Esophagus squamous epithelium (tissue), 5 donors: ENCODE data around the gene HCAR2. TPM values are rescaled to one million over a fixed set of nuclear protein-coding genes. Genes with fewer than 3 reads are reported as not detected.
A peak's percentile ranks its signal among the peaks of the same experiment; 100 is the strongest.
"Not testable (repeated sequence)": the region's sequence is repeated elsewhere in the genome, so short reads cannot be mapped to it uniquely, and the experiment has no call there.

Experiments
- DNase-seq: peaks from one replicate; lab custom pipeline; 2025; lab: John Stamatoyannopoulos, UW
- H3K27ac ChIP-seq, 4 donors: fragments of 200-600 bp; sonication (generic); one replicate each; pipeline ENCODE4 v1.5.1; 2016 to 2019; ENCODE audit warnings: mild to moderate bottlenecking in 1 of 4
- H3K27me3 ChIP-seq, 4 donors: fragments of 200-600 bp; sonication (generic); 1 replicate in 3 of 4; 2 replicates in 1 of 4; pipeline versions ENCODE4 v1.5.1 to v1.6.0; 2017 to 2021; ENCODE audit warnings: antibody characterized with exemption in 1 of 4
- H3K36me3 ChIP-seq, 3 donors: fragments of 200-600 bp; sonication (generic); one replicate each; pipeline ENCODE4 v1.5.1; 2016 to 2019
- H3K4me1 ChIP-seq, 3 donors: fragments of 200-600 bp; sonication (generic); one replicate each; pipeline ENCODE4 v1.5.1; 2017 to 2019
- H3K4me3 ChIP-seq, 4 donors: fragments of 200-600 bp; sonication (generic); 1 replicate in 3 of 4; 2 replicates in 1 of 4; pipeline ENCODE4 v1.5.1; 2016 to 2019; ENCODE audit warnings: mild to moderate bottlenecking in 2 of 4, moderate library complexity in 1 of 4
- H3K9me3 ChIP-seq, 3 donors: fragments of 200-600 bp; sonication (generic); one replicate each; pipeline ENCODE4 v1.5.1; 2016 to 2019
- POLR2A ChIP-seq, 4 donors: fragments of 450-650 bp; IDR thresholded peaks; one replicate each; pipeline ENCODE4 v1.6.1; 2017; ENCODE audit warnings: antibody characterized with exemption in 4 of 4, mild to moderate bottlenecking in 4 of 4, moderate library complexity in 3 of 4
- WGBS, 2 donors: methylation state at CpG; one replicate each; pipeline ENCODE4 v1.1.5; 2018; 5-methylcytosine and 5-hydroxymethylcytosine counted together
- intact Hi-C: fragments of 100-400 bp; cut with DNase I; formaldehyde crosslinking; loops from one replicate; pipeline ENCODE4 v1.15.0; 2022
- total RNA-seq, 4 donors: library from RNA; depleted of rRNA; stranded (reverse); fragments of >200 nt; gene quantifications; one replicate each; pipeline ENCODE4 v1.1.0, GENCODE V29; 2016
- TF ChIP-seq, protein P1 (sequence below), 6 experiments: fragments of 450-650 bp in 4 of 6; fragments of 200-600 bp in 2 of 6; sonication (generic) in 2 of 6; IDR thresholded peaks; one replicate each; pipeline ENCODE4 v1.5.1; 2016 to 2019; ENCODE audit warnings: antibody characterized with exemption in 6 of 6, mild to moderate bottlenecking in 4 of 6, moderate library complexity in 4 of 6
- donor health status: DM: yes; HTN: yes; CAD: no.

The HCAR2 gene
- total RNA-seq, 4 donors from 2014 or later = 12.0 to 24.1 (median 17.7) TPM

DNA sequence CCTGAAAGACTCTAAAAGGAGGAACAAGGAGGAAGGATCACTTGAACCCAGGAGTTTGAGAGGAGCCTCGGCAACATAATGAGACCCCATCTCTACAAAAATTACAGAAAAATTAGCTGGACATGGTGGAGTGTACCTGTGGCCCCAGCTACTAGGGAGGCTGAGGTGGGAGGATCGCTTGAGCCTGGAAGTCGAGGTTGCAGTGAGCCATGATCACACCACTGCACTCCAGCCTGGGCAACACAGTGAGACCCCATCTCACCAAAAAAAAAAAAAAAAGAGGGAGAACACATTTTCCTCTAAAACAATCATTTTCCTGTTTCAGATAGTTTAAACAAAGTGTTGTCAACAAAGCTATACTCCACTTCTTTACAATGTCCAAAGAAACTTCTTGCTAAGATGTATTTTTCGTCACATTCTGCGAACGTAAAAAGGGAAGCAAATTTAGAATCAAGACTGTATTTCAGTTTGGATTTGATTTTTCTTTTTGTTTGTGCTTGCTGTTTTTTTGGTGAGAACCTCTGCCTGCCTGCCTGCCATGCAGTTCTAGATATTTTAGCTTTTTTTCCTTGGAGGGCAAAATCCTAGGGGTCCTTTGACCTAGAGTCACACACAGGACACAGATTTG, 22.4 kb upstream of the HCAR2 start:
- peak overlapping the region in 3 of 4 donors; percentile 2 to 26 (median 10) for H3K27ac ChIP-seq
- peaks cover 4 to 38% (median 5%) of the 10 kb centered on the region in 3 donors for H3K4me1 ChIP-seq
- H3K9me3 ChIP-seq = no peaks in the 10 kb centered on the region
- intact Hi-C loops = no loop called here
- H3K4me3 ChIP-seq = no peak overlapping the region
- peaks cover 0 to 4% (median 0%) of the 10 kb centered on the region in 4 donors for H3K27me3 ChIP-seq
- WGBS, 2 donors = 56 to 77% methylated on average over 6 of the region's 6 CpGs
- no peak for DNase-seq
- no peaks in the 10 kb centered on the region for H3K36me3 ChIP-seq
- no peak for TF ChIP-seq POLR2A (IDR thresholded peaks at IDR 0.05)
- TF ChIP-seq, protein P1, sequence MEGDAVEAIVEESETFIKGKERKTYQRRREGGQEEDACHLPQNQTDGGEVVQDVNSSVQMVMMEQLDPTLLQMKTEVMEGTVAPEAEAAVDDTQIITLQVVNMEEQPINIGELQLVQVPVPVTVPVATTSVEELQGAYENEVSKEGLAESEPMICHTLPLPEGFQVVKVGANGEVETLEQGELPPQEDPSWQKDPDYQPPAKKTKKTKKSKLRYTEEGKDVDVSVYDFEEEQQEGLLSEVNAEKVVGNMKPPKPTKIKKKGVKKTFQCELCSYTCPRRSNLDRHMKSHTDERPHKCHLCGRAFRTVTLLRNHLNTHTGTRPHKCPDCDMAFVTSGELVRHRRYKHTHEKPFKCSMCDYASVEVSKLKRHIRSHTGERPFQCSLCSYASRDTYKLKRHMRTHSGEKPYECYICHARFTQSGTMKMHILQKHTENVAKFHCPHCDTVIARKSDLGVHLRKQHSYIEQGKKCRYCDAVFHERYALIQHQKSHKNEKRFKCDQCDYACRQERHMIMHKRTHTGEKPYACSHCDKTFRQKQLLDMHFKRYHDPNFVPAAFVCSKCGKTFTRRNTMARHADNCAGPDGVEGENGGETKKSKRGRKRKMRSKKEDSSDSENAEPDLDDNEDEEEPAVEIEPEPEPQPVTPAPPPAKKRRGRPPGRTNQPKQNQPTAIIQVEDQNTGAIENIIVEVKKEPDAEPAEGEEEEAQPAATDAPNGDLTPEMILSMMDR (IDR thresholded peaks at IDR 0.05) = no peak

DNA sequence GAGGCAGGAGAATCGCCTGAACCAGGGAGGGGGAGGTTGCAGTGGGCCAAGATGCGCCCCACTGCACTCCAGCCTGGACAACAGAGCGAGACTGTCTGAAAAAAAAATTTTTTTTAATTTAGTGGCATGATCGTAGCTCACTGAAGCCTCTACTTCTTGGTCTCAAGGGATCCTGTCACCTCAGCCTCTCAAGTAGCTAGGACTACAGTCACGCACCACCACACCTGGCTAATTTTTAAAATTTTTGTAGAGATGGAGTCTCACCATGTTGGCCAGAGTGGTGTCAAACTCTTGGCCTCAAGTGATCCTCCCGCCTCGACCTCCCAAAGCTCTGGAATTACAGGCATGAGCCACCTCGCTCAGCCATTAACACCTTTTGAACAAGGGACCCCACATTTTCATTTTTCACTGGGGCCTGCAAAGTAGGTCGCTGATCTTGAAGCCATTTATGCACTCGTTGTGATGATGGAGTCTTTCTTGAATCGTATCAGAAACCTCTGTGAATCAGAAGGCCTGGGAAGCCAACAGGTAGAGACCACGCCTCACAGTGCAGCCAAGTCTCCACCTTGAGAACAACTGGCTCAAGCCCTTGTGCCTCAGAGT, 21.6 kb upstream of the HCAR2 start:
- no peak overlapping the region for H3K4me3 ChIP-seq
- no peaks in the 10 kb centered on the region for H3K9me3 ChIP-seq
- H3K27me3 ChIP-seq = peaks cover 0 to under 1% (median 0%) of the 10 kb centered on the region in 4 donors
- peaks cover 10 to 47% (median 10%) of the 10 kb centered on the region in 3 donors for H3K4me1 ChIP-seq
- no peaks in the 10 kb centered on the region for H3K36me3 ChIP-seq
- intact Hi-C loops = no loop called here
- no peak for TF ChIP-seq POLR2A (IDR thresholded peaks at IDR 0.05)
- TF ChIP-seq, protein P1 (IDR thresholded peaks at IDR 0.05) = no peak
- DNase-seq = no peak
- no peak overlapping the region for H3K27ac ChIP-seq
- WGBS, 2 donors = 84 to 86% methylated on average over 12 of the region's 12 CpGs

- no peaks in the 10 kb centered on the region for H3K9me3 ChIP-seq
- H3K4me1 ChIP-seq = peaks cover 10 to 52% (median 10%) of the 10 kb centered on the region in 3 donors
- no peak for DNase-seq
- 64 to 67% methylated on average over 1 of the region's 1 CpG for WGBS, 2 donors
- intact Hi-C loops = no loop called here
- H3K4me3 ChIP-seq = no peak overlapping the region
- no peaks in the 10 kb centered on the region for H3K27me3 ChIP-seq
- no peaks in the 10 kb centered on the region for H3K36me3 ChIP-seq
- no peak for TF ChIP-seq POLR2A (IDR thresholded peaks at IDR 0.05)
- TF ChIP-seq, protein P1 (IDR thresholded peaks at IDR 0.05) = no peak
- peak overlapping the region in 3 of 4 donors; percentile 91 to 94 (median 92) for H3K27ac ChIP-seq
Observed at GRCh38 chr12:122722387-122722786, 19.2 kb upstream of the HCAR2 start.

DNA sequence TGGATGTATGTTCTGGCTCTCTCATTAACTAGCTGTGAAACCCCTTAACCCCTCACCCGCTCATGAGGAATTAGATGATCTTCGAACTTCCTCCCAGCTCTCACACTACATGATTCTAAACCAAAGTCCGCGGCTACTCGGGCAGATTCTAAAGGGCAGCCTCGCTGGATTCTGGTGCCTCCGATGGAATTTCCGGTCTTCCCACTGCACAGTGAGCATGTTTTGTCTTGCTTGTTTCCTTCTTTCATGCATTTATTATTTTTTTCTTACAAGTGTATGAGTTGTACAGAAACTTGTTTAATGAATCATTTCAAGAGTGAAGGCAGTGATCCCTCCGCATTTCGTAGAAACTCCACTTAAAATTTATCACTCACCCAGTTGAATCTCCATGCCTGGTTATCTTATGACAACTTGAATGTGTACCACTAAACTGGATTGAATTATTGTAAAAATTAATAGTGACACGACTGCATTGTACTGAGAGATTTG, 17.9 kb upstream of the HCAR2 start:
- H3K27ac ChIP-seq = peak overlapping the region; percentile 75 to 94 (median 92)
- no peak for DNase-seq
- H3K9me3 ChIP-seq = no peaks in the 10 kb centered on the region
- H3K4me3 ChIP-seq = peak overlapping the region in 3 of 4 donors; percentile 2 to 20 (median 7)
- 26 to 44% methylated on average over 11 of the region's 11 CpGs for WGBS, 2 donors
- H3K36me3 ChIP-seq = no peaks in the 10 kb centered on the region
- H3K4me1 ChIP-seq = peaks cover 10 to 48% (median 10%) of the 10 kb centered on the region in 3 donors
- no peaks in the 10 kb centered on the region for H3K27me3 ChIP-seq
- TF ChIP-seq, protein P1 (IDR thresholded peaks at IDR 0.05) = no peak
- TF ChIP-seq POLR2A (IDR thresholded peaks at IDR 0.05) = no peak
- intact Hi-C loops = no loop called here

GRCh38 chr12:122716658-122717057, 13.5 kb upstream of the HCAR2 start, which contains the start of gene HCAR3:
TSS of gene HCAR3 (minus strand) at chr12:122716811. CDS start at chr12:122716737, 74 bp downstream.
- H3K36me3 ChIP-seq, DNase-seq, H3K27me3 ChIP-seq, intact Hi-C loops, H3K9me3 ChIP-seq: not testable (repeated sequence)
- 28 to 49% methylated on average over 8 to 10 of the region's 10 CpGs for WGBS, 2 donors
- peak within 1 kb of the TSS in 3 of 4 donors; percentile 61 to 79 (median 70) for H3K27ac ChIP-seq
- peaks cover 6 to 24% (median 7%) of the 10 kb centered on the region in 3 donors for H3K4me1 ChIP-seq
- H3K4me3 ChIP-seq = peak within 1 kb of the TSS in 3 of 4 donors; percentile 19 to 40 (median 36)

DNA sequence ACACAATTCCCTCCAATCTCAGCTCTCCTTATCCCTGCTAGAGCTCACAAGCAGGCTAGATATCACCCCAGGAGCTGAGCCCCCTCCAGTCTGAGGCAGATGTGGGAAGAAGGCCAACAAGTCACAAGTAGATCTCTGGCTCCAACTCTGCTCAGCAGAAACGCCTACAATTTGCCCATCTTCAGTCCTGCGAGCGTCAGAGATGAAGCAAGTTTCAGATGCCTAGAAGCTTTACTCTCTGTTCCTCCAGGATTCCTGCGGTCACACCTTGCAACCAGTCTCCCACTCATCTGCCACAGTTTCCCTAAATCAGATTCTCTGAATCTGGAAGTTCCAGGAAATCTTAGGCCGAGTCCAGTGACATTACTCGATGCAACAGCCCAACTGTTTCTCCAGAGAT, 12.1 kb upstream of the HCAR2 start:
- DNase-seq, H3K9me3 ChIP-seq, intact Hi-C loops, H3K27me3 ChIP-seq, H3K36me3 ChIP-seq: not testable (repeated sequence)
- H3K4me3 ChIP-seq = peak overlapping the region in 2 of 4 donors; percentile 22 to 38
- WGBS, 2 donors = 47 to 80% methylated on average over 3 to 6 of the region's 6 CpGs
- H3K27ac ChIP-seq = peak overlapping the region in 3 of 4 donors; percentile 38 to 81 (median 49)
- peaks cover 4 to 23% (median 7%) of the 10 kb centered on the region in 3 donors for H3K4me1 ChIP-seq

DNA sequence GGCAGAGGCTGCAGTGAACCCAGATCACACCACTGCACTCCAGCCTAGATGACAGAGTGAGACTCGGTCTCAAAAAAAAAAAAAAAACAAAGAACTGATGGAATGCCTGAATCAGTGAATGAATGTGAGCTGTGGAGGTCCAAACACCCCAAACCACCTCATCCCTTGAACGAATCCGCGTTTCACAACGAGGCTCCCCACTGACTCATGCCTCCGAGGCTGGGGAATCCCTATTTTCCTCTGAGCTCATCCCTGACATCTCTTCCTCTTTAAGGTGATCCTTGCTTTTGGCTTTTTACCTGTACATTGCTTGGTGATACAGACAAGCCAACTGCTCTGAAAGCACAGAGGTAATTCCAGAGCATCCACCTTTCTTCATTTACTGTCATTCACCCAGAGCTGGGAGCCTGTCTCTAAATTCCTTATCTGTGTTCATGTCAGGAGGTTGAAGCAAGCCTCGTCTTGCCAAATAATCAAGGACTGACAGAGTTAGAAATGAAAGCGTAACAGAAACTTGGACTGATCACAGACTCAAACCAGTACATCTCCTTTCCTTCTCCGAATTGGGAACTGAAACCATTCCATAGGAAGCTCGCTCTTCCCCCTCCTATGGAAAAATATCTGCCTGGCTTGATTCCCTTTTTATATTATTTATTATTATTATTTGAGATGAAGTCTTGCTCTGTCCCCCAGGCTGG, 10.5 kb upstream of the HCAR2 start:
- peak overlapping the region; percentile 52 to 85 (median 80) for H3K27ac ChIP-seq
- H3K36me3 ChIP-seq, intact Hi-C loops, H3K27me3 ChIP-seq, H3K9me3 ChIP-seq, DNase-seq: not testable (repeated sequence)
- peaks cover 0 to 21% (median 5%) of the 10 kb centered on the region in 3 donors for H3K4me1 ChIP-seq
- peak overlapping the region in 3 of 4 donors; percentile 22 to 38 (median 35) for H3K4me3 ChIP-seq
- WGBS, 2 donors = 21 to 28% methylated on average over 3 to 4 of the region's 10 CpGs

GRCh38 chr12:122711266-122711665, 8.1 kb upstream of the HCAR2 start:
- H3K9me3 ChIP-seq, DNase-seq, intact Hi-C loops, H3K27me3 ChIP-seq, H3K4me3 ChIP-seq, H3K36me3 ChIP-seq: not testable (repeated sequence)
- peak overlapping the region in 2 of 4 donors; percentile 13 to 38 for H3K27ac ChIP-seq
- H3K4me1 ChIP-seq = peaks cover 0 to 32% (median 5%) of the 10 kb centered on the region in 3 donors
- 58 to 74% methylated on average over 1 of the region's 1 CpG for WGBS, 2 donors
